Liver (tissue), 9 donors: ENCODE measurements around the gene B4GALT3. TPM values are rescaled to one million over a fixed set of nuclear protein-coding genes. Genes with fewer than 3 reads are reported as not detected.

Experiments used
- DNase-seq: peaks from one replicate; pipeline ENCODE4 v3.0.0-alpha.2; 2017; ENCODE audit warnings: low spot score
- H3K27ac ChIP-seq, 2 donors: one replicate each; pipeline ENCODE4 v1.7.0; 2013; ENCODE audit warnings: inconsistent platforms in 2 of 2, low read length in 2 of 2, control low read depth in 1 of 2, low read depth in 1 of 2, mild to moderate bottlenecking in 1 of 2
- H3K27me3 ChIP-seq, 4 donors: one replicate each; pipeline versions ENCODE4 v1.6.1 to v1.7.0; 2013; ENCODE audit warnings: low read length in 3 of 4, inconsistent platforms in 1 of 4, mild to moderate bottlenecking in 1 of 4, moderate library complexity in 1 of 4; ENCODE audit not compliant: control insufficient read depth in 4 of 4, insufficient read depth in 4 of 4
- H3K36me3 ChIP-seq, 4 donors: one replicate each; pipeline versions ENCODE4 v1.6.1 to v1.7.0; 2013; ENCODE audit warnings: low read length in 3 of 4, mild to moderate bottlenecking in 3 of 4, low read depth in 1 of 4, moderate library complexity in 1 of 4; ENCODE audit not compliant: control insufficient read depth in 4 of 4, insufficient read depth in 3 of 4
- H3K4me1 ChIP-seq, 4 donors: one replicate each; pipeline versions ENCODE4 v1.6.1 to v1.7.0; 2013; ENCODE audit warnings: low read length in 3 of 4, mild to moderate bottlenecking in 3 of 4, moderate library complexity in 1 of 4; ENCODE audit not compliant: control insufficient read depth in 4 of 4, insufficient read depth in 4 of 4
- H3K4me3 ChIP-seq, 3 donors: one replicate each; pipeline versions ENCODE4 v1.6.1 to v1.7.0; 2013; ENCODE audit warnings: low read length in 3 of 3, control low read depth in 1 of 3, low read depth in 1 of 3, mild to moderate bottlenecking in 1 of 3
- H3K9ac ChIP-seq, 2 donors: one replicate each; pipeline ENCODE4 v1.7.0; 2013; ENCODE audit warnings: low read length in 2 of 2, mild to moderate bottlenecking in 2 of 2, moderate library complexity in 2 of 2, control low read depth in 1 of 2, low read depth in 1 of 2
- H3K9me3 ChIP-seq, 4 donors: one replicate each; pipeline versions ENCODE4 v1.6.1 to v1.7.0; 2013; ENCODE audit warnings: low read length in 3 of 4; ENCODE audit not compliant: control insufficient read depth in 4 of 4
- FOXA1 ChIP-seq: IDR thresholded peaks from 2 replicates; pipeline ENCODE4 v1.6.1; 2016; ENCODE audit warnings: antibody characterized with exemption
- FOXA2 ChIP-seq: IDR thresholded peaks from 2 replicates; pipeline ENCODE4 v1.6.1; 2016; ENCODE audit warnings: antibody characterized with exemption
- GABPA ChIP-seq, 2 donors: IDR thresholded peaks in 1 of 2; conservative IDR thresholded peaks in 1 of 2; 2 replicates each; pipeline ENCODE4 v1.6.1; 2016; ENCODE audit warnings: antibody characterized with exemption in 2 of 2, mild to moderate bottlenecking in 1 of 2, moderate library complexity in 1 of 2
- HNF4A ChIP-seq, 2 donors: conservative IDR thresholded peaks; 2 replicates each; pipeline ENCODE4 v1.6.1; 2016; ENCODE audit warnings: antibody characterized with exemption in 2 of 2, mild to moderate bottlenecking in 2 of 2
- HNF4G ChIP-seq: IDR thresholded peaks from 2 replicates; pipeline ENCODE4 v1.6.1; 2016; ENCODE audit warnings: antibody characterized with exemption
- JUND ChIP-seq, 2 donors: IDR thresholded peaks; 2 replicates each; pipeline ENCODE4 v1.6.1; 2016; ENCODE audit warnings: antibody characterized with exemption in 2 of 2
- NR2F2 ChIP-seq: IDR thresholded peaks from 2 replicates; pipeline ENCODE4 v1.6.1; 2016; ENCODE audit warnings: antibody characterized with exemption
- RXRA ChIP-seq, 2 donors: IDR thresholded peaks; 2 replicates each; pipeline ENCODE4 v1.6.1; 2017 to 2018; ENCODE audit warnings: antibody characterized with exemption in 2 of 2, mild to moderate bottlenecking in 1 of 2
- SP1 ChIP-seq: IDR thresholded peaks from 2 replicates; pipeline ENCODE4 v1.6.1; 2018; ENCODE audit warnings: antibody characterized with exemption, mild to moderate bottlenecking
- TAF1 ChIP-seq: conservative IDR thresholded peaks from 2 replicates; pipeline ENCODE4 v1.6.1; 2016; ENCODE audit warnings: antibody characterized with exemption, mild to moderate bottlenecking
- WGBS: extraction: QIAGEN DNeasy Blood & Tissue Kit; methylation state at CpG from one replicate; pipeline ENCODE4 v1.1.7; 2013; 5-methylcytosine and 5-hydroxymethylcytosine counted together
- polyA plus RNA-seq, 2 donors: library from polyadenylated mRNA; stranded (reverse) in 1 of 2; unstranded in 1 of 2; fragments of 200-250 nt in 1 of 2; fragments of >200 nt in 1 of 2; fragmentation: Nextera tagmentation in 1 of 2; extraction: Ambion mirVana in 1 of 2; gene quantifications; one replicate each; pipeline versions ENCODE4 v1.2.1 to v1.2.3, GENCODE V29; 2013 to 2015
- total RNA-seq, 2 donors: library from RNA; depleted of rRNA; stranded (reverse); fragments of >200 nt; gene quantifications; one replicate each; pipeline ENCODE4 v1.2.3, GENCODE V29; 2014
- TF ChIP-seq, protein P1 (sequence below): IDR thresholded peaks from 2 replicates; pipeline ENCODE4 v1.6.1; 2016; ENCODE audit warnings: antibody characterized with exemption, mild to moderate bottlenecking
- TF ChIP-seq, protein P2 (sequence below): IDR thresholded peaks from 2 replicates; pipeline ENCODE4 v1.6.1; 2016; ENCODE audit warnings: antibody characterized with exemption
- TF ChIP-seq, protein P3 (sequence below): IDR thresholded peaks from 2 replicates; pipeline ENCODE4 v1.6.1; 2016; ENCODE audit warnings: antibody characterized with exemption
- donor health status: healthy.
- donor health status: healthy.
- donor health status: healthy.
- donor health status: healthy.
- donor health status: healthy.

Gene B4GALT3
- total and polyA plus RNA-seq, 4 donors = 13.1 to 23.8 (median 14.7) TPM

DNA sequence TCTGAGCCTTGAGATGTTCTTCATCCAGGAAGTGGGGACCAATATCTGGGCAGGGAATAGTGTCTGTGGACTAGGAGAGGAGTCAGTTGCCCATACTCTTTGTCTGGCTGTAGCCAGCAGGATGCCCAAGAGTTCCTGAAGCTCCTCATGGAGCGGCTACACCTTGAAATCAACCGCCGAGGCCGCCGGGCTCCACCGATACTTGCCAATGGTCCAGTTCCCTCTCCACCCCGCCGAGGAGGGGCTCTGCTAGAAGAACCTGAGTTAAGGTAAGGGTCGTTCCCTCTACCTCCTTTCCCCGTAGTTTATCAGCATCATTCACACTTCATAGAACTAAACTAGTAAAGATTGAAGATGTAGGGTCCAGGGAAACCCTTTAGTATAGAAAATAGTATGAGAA is 14.5 kb downstream of the B4GALT3 start (continued):
- TF ChIP-seq, protein P1, sequence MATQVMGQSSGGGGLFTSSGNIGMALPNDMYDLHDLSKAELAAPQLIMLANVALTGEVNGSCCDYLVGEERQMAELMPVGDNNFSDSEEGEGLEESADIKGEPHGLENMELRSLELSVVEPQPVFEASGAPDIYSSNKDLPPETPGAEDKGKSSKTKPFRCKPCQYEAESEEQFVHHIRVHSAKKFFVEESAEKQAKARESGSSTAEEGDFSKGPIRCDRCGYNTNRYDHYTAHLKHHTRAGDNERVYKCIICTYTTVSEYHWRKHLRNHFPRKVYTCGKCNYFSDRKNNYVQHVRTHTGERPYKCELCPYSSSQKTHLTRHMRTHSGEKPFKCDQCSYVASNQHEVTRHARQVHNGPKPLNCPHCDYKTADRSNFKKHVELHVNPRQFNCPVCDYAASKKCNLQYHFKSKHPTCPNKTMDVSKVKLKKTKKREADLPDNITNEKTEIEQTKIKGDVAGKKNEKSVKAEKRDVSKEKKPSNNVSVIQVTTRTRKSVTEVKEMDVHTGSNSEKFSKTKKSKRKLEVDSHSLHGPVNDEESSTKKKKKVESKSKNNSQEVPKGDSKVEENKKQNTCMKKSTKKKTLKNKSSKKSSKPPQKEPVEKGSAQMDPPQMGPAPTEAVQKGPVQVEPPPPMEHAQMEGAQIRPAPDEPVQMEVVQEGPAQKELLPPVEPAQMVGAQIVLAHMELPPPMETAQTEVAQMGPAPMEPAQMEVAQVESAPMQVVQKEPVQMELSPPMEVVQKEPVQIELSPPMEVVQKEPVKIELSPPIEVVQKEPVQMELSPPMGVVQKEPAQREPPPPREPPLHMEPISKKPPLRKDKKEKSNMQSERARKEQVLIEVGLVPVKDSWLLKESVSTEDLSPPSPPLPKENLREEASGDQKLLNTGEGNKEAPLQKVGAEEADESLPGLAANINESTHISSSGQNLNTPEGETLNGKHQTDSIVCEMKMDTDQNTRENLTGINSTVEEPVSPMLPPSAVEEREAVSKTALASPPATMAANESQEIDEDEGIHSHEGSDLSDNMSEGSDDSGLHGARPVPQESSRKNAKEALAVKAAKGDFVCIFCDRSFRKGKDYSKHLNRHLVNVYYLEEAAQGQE = no peak
- TF ChIP-seq FOXA2 = no peak

DNA sequence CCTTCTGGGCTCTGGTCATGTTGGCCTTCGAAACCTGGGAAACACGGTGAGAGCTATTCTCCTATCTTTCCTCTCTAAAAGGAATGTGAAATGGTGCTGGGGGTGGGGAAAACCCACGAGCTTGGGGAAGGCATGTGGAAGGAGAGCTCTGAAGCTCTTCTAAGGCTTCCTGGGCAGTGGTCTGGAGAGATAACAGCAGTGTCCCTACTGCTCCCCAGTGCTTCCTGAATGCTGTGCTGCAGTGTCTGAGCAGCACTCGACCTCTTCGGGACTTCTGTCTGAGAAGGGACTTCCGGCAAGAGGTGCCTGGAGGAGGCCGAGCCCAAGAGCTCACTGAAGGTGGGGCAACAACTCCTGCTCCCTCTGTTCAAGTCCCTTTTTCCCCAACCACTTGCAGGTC is 15.3 kb downstream of the B4GALT3 start:
- Histone ChIP-seq H3K4me1 (peaks cover 15 to 50% (median 32%) of the 10 kb centered on the region in 4 donors), H3K4me3 (no peak overlapping the region), H3K9me3 (no peaks in the 10 kb centered on the region), H3K27ac (no peak overlapping the region), H3K9ac (no peak overlapping the region), H3K27me3 (no peaks in the 10 kb centered on the region), H3K36me3 (peaks cover 0 to 25% (median 9%) of the 10 kb centered on the region in 4 donors)
- DNase-seq = no peak
- no peak for TF ChIP-seq GABPA (IDR thresholded peaks at IDR 0.05 in 1 of 2, conservative IDR thresholded peaks at IDR 0.05 in 1 of 2)
- TF ChIP-seq, protein P2, sequence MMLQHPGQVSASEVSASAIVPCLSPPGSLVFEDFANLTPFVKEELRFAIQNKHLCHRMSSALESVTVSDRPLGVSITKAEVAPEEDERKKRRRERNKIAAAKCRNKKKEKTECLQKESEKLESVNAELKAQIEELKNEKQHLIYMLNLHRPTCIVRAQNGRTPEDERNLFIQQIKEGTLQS = no peak
- TF ChIP-seq, protein P1 = no peak
- no peak for TF ChIP-seq HNF4A (conservative IDR thresholded peaks at IDR 0.05)
- WGBS = 80% methylated on average over 7 of the region's 7 CpGs

DNA sequence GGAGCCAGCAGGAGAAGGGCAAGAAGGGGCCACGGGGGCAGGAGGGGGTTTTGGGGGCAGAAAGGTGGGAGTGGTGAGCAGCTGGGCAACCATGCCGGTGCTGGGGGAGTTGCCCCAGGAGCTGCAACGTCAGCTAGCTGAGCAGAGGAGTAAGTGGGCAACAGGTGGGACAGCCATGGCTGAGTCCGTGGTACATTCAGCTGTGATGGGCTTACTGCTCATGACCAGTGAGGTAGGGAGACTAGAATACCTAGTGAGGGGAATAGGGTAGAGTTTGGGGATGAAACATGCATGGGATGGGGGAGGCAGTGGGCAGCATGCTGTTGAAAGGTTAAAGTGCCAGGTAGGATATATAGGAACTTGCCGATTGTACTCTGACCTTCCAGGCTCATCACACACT is 15.7 kb downstream of the B4GALT3 start:
- TF ChIP-seq SP1 (no peak), FOXA1 (no peak), FOXA2 (no peak), TAF1 (no peak), NR2F2 (no peak), RXRA (IDR thresholded peaks at IDR 0.05) (no peak), HNF4G (no peak), GABPA (IDR thresholded peaks at IDR 0.05 in 1 of 2, conservative IDR thresholded peaks at IDR 0.05 in 1 of 2) (no peak), JUND (IDR thresholded peaks at IDR 0.05) (no peak)
- TF ChIP-seq, protein P3, sequence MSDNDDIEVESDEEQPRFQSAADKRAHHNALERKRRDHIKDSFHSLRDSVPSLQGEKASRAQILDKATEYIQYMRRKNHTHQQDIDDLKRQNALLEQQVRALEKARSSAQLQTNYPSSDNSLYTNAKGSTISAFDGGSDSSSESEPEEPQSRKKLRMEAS = no peak
- TF ChIP-seq, protein P1 = no peak
- no peak overlapping the region for H3K4me3 ChIP-seq
- WGBS = 91% methylated on average over 5 of the region's 5 CpGs
- H3K4me1 ChIP-seq = peaks cover 13 to 46% (median 28%) of the 10 kb centered on the region in 4 donors
- no peak overlapping the region for H3K9ac ChIP-seq
- H3K27me3 ChIP-seq = no peaks in the 10 kb centered on the region
- H3K36me3 ChIP-seq = peaks cover 0 to 25% (median 9%) of the 10 kb centered on the region in 4 donors
- H3K9me3 ChIP-seq = no peaks in the 10 kb centered on the region
- no peak for DNase-seq
- no peak overlapping the region for H3K27ac ChIP-seq
